ENCODE measurements around the gene DMWD. TPM values are rescaled to one million over a fixed set of nuclear protein-coding genes. Genes with fewer than 3 reads are reported as not detected.

Gene DMWD
- total RNA-seq, 4 donors from 2014 or later: 4.4 to 103 (median 36.9) TPM

DNA sequence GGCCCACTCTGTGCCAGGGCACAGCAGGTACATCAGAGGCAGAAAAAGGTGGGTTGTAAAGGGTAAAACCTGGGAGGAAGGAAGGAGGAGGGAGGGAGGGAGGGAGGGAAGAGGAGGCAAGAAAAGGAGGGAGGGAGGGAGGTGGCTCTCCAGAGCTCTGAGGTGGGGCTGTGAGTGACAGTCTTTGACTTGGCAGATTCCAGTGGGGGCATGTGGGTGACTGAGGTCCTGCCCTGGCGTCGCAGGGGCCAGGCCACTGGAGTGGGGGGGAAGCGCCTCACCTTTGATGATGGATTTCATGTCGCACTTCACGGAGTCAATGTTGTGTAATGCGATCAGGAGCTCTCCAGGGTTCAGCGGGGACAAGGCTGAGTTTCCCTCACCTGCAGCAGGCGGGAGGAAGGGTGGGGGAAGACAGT is 28.5 kb upstream of the DMWD start:
- Histone ChIP-seq H3K4me3 (no peak overlapping the region), H3K27ac (no peak overlapping the region), H3K27me3 (no peaks in the 10 kb centered on the region), H3K4me1 (no peaks in the 10 kb centered on the region), H3K9me3 (no peaks in the 10 kb centered on the region), H3K36me3 (no peaks in the 10 kb centered on the region)
- TF ChIP-seq, protein P1, sequence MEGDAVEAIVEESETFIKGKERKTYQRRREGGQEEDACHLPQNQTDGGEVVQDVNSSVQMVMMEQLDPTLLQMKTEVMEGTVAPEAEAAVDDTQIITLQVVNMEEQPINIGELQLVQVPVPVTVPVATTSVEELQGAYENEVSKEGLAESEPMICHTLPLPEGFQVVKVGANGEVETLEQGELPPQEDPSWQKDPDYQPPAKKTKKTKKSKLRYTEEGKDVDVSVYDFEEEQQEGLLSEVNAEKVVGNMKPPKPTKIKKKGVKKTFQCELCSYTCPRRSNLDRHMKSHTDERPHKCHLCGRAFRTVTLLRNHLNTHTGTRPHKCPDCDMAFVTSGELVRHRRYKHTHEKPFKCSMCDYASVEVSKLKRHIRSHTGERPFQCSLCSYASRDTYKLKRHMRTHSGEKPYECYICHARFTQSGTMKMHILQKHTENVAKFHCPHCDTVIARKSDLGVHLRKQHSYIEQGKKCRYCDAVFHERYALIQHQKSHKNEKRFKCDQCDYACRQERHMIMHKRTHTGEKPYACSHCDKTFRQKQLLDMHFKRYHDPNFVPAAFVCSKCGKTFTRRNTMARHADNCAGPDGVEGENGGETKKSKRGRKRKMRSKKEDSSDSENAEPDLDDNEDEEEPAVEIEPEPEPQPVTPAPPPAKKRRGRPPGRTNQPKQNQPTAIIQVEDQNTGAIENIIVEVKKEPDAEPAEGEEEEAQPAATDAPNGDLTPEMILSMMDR (IDR thresholded peaks at IDR 0.05): no peak
- TF ChIP-seq POLR2A (IDR thresholded peaks at IDR 0.05): no peak
- no peak for DNase-seq
- intact Hi-C loops (cut with DNase I; ENCODE audit: low total_unique reads): no loop called here

DNA sequence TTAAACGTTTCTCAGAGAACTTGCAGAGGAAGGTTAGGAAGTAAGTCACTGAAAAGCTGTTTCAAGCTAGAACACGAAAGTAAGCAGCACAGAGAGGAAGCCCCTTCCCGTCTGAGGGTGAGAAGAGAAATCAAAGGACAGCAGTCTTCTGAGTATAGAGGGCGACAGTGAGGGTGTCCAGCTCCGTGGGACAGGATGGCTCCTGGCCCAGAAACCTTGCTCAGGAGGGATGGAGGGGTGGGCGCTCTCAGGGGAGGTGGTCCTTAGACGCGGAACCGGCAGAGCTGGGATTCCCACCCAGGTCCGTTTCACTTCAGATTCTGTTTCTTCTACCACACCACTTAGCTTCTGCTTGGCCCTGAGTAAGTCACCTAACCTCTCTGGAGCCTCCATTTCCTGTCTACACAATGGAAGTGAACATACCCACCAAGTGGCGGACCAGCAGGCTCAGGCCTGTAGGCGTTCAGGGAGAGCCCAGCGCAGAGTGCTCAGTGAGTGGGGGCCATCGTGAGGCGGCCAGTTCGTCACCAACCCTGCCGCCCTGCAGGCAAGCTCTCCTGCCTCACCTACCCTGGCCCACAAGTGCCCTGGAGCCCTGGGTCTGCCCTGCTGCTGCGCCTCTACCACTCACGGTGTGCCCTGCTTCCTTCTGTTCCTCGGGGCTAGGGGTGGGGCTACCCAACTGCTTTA is 27.9 kb upstream of the DMWD start:
- intact Hi-C loops (cut with DNase I; ENCODE audit: low total_unique reads): no loop called here
- Histone ChIP-seq H3K36me3 (no peaks in the 10 kb centered on the region), H3K4me1 (no peaks in the 10 kb centered on the region), H3K27me3 (no peaks in the 10 kb centered on the region), H3K27ac (no peak overlapping the region), H3K4me3 (no peak overlapping the region), H3K9me3 (no peaks in the 10 kb centered on the region)
- TF ChIP-seq, protein P1 (IDR thresholded peaks at IDR 0.05): no peak
- TF ChIP-seq POLR2A (IDR thresholded peaks at IDR 0.05): no peak
- DNase-seq: no peak

DNA sequence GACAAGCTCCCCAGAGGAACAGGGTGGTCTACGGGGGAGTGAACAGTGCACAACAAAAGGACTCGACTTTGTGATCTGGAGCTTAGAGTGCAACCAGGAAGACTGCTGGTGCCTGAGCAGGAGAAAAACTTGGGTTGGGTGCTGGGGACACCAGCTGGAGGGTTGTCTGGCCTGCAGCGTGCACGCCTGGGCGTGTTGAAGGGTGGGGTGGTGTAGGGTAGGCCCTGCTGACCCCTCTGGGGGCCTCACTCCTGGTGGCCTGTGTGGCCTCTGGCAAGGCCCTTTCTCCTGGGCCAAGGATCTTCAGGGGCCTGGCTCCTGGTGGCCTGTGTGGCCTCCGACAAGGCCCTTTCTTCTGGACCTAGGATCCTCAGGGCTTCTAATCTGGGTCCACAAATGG is 27.1 kb upstream of the DMWD start:
- no peaks in the 10 kb centered on the region for H3K4me1 ChIP-seq
- no peak for DNase-seq
- TF ChIP-seq, protein P1 (IDR thresholded peaks at IDR 0.05): no peak
- no peak for TF ChIP-seq POLR2A (IDR thresholded peaks at IDR 0.05)
- no peaks in the 10 kb centered on the region for H3K27me3 ChIP-seq
- H3K36me3 ChIP-seq: no peaks in the 10 kb centered on the region
- intact Hi-C loops (cut with DNase I; ENCODE audit: low total_unique reads): no loop called here
- H3K9me3 ChIP-seq: no peaks in the 10 kb centered on the region
- H3K27ac ChIP-seq: no peak overlapping the region
- H3K4me3 ChIP-seq: no peak overlapping the region

DNA sequence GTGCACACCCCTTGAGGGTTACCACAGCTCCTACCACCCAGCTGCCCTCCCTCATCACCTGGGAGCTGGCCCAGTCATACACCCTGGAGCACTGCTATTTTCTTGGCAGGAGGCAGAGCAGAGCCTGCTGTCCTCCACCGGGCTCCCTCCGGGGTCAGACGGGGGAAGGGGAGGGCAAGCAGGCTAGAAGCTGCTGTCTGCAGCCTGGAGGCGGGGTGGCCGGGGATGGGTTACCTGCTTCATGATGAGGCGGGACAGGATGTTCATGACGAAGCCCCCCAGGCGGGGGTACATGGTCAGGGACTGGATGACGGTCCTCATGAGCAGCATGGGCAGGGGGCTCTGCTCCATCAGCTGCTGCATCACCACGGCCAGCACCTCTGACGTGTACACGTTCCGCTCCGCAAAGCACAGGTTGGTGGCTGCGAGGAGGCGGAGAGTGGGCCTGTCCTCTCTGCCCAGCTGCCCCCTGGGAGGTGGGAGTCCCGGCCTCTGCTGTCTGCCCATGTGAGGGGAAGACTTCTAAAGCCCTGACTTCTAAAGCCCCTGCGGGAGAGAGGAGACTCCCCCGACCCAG is 25.2 kb upstream of the DMWD start:
- intact Hi-C loops (cut with DNase I; ENCODE audit: low total_unique reads): no loop called here
- Histone ChIP-seq H3K4me3 (no peak overlapping the region), H3K36me3 (no peaks in the 10 kb centered on the region), H3K4me1 (no peaks in the 10 kb centered on the region), H3K9me3 (no peaks in the 10 kb centered on the region), H3K27ac (no peak overlapping the region), H3K27me3 (no peaks in the 10 kb centered on the region)
- TF ChIP-seq, protein P1 (IDR thresholded peaks at IDR 0.05): no peak
- TF ChIP-seq POLR2A (IDR thresholded peaks at IDR 0.05): no peak
- no peak for DNase-seq

DNA sequence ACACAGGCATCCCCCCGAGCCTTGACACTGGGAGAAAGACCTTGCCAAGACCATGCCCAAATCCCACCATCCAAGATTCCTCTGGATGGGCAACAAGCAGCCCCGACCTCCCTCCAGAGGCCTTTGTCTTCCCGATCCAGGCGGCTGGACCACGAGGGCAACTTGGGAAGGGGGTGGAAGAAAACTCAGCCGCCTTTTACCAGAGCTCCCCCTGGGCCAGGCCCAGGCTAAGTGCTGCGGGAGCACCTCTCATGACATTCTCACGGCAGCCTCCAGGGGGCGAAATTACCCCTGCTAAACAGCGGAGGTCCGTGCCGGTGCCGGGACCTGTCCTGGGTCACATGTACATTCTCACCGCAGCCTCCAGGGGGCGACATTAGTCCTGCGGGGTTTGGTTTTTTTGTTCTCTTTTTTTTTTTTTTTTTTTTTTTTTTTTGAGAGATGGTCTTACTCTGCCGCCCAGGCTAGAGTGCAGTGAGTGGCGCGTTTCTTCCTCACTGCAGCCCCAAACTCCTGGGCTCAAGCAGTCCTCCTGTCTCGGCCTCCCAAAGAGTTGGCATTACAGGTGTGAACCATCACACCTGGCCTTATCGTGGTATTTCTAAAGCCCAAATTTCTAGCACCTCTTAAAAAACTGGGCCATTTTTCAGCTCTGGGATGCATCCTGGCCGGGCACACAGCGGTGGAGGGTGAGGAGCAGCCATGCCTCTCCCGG is 24.5 kb upstream of the DMWD start:
- Histone ChIP-seq H3K4me3 (no peak overlapping the region), H3K4me1 (no peaks in the 10 kb centered on the region), H3K27me3 (no peaks in the 10 kb centered on the region), H3K36me3 (no peaks in the 10 kb centered on the region), H3K9me3 (no peaks in the 10 kb centered on the region), H3K27ac (peak overlapping the region in 1 of 2 donors; percentile 39)
- intact Hi-C loops (cut with DNase I; ENCODE audit: low total_unique reads): no loop called here
- DNase-seq: peak; percentile 92 to 93
- TF ChIP-seq, protein P1 (IDR thresholded peaks at IDR 0.05): peak; percentile 94 to 97 (median 95)
- TF ChIP-seq POLR2A (IDR thresholded peaks at IDR 0.05): no peak

Measured in uterus (tissue), 4 donors.